DMS53 (cell line): ENCODE data around the gene TTC22.

Experiments
- DNase-seq: peaks from one replicate; lab custom pipeline; 2025; lab: John Stamatoyannopoulos, UW

TTC22 gene

GRCh38 chr1:54834007-54834541 is 33.0 kb upstream of the TTC22 start:
- no peak for DNase-seq

GRCh38 chr1:54833121-54833520 is 32.0 kb upstream of the TTC22 start:
- no peak for DNase-seq

GRCh38 chr1:54826226-54826816 is 25.2 kb upstream of the TTC22 start:
- DNase-seq: no peak

- DNase-seq: no peak
Observed at GRCh38 chr1:54825696-54826095, 24.6 kb upstream of the TTC22 start.

- DNase-seq: no peak
Observed at GRCh38 chr1:54823670-54824069, 22.5 kb upstream of the TTC22 start.

GRCh38 chr1:54819733-54820132 is 18.6 kb upstream of the TTC22 start:
- no peak for DNase-seq

GRCh38 chr1:54819195-54819536 is 18.0 kb upstream of the TTC22 start:
- DNase-seq: no peak

- no peak for DNase-seq
Observed at GRCh38 chr1:54818461-54819194, 17.5 kb upstream of the TTC22 start.

- DNase-seq: no peak
Observed at GRCh38 chr1:54816951-54817350, 15.8 kb upstream of the TTC22 start.

- DNase-seq: no peak
Observed at GRCh38 chr1:54816130-54816529, 15.0 kb upstream of the TTC22 start.

GRCh38 chr1:54815086-54815876 is 14.2 kb upstream of the TTC22 start:
- DNase-seq: no peak

- DNase-seq: no peak
Observed at GRCh38 chr1:54814571-54814970, 13.4 kb upstream of the TTC22 start.

GRCh38 chr1:54814126-54814498 is 13.0 kb upstream of the TTC22 start:
- DNase-seq: no peak

- no peak for DNase-seq
Observed at GRCh38 chr1:54813485-54814125, 12.5 kb upstream of the TTC22 start.

- DNase-seq: no peak
Observed at GRCh38 chr1:54812801-54813484, 11.8 kb upstream of the TTC22 start.

GRCh38 chr1:54811739-54812655 is 10.9 kb upstream of the TTC22 start:
- DNase-seq: no peak

GRCh38 chr1:54811066-54811465 is 9.9 kb upstream of the TTC22 start:
- DNase-seq: no peak

GRCh38 chr1:54810153-54810942 is 9.2 kb upstream of the TTC22 start:
- DNase-seq: peak; percentile 91

- no peak for DNase-seq
Observed at GRCh38 chr1:54809496-54810074, 8.5 kb upstream of the TTC22 start.
